Hypothalamus (tissue), 51 donors: ENCODE data around the gene ATG2A.

Source experiments
- DNase-seq, 51 donors: peaks; one replicate each; lab custom pipeline; 2025; lab: John Stamatoyannopoulos, UW

The ATG2A gene

DNA sequence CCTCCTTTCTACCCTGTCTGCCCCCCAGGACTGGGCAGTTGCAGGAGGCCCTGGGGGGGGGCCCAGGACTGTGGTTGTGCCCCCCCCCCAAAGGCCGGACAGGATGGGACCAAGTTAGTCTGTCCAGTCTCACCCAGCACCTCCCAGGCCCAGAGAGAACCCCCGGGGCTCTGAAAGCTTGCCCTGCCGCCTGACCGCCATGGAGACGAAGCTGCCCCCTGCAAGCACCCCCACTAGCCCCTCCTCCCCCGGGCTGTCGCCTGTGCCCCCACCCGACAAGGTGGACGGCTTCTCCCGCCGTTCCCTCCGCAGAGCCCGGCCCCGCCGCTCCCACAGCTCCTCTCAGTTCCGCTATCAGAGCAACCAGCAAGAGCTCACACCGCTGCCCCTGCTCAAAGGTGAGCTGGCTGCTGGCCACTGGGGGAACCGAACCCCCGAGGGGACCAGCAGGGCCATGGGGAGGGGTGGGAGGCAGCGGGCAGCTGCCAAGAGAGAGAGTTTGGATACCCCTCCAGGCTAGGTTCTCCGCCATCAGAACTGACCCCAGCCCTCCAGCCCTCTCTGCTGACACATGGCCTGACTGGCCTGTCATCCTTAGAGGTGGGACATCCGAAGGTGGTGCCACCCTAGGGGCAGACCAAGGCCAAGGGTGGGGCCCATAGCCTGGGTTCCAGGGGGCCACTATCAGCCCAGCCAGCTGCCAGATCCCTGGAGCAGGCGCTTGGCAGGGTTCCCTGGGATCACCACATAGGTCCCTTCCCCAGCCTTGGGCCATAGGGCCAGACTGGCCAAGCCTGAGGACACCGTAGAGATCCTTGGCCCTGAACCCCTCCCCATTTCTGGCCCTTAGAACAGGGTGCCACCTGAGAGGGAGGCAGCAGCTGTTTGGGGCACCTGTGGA, 8.8 kb upstream of the ATG2A start:
- no peak for DNase-seq

DNA sequence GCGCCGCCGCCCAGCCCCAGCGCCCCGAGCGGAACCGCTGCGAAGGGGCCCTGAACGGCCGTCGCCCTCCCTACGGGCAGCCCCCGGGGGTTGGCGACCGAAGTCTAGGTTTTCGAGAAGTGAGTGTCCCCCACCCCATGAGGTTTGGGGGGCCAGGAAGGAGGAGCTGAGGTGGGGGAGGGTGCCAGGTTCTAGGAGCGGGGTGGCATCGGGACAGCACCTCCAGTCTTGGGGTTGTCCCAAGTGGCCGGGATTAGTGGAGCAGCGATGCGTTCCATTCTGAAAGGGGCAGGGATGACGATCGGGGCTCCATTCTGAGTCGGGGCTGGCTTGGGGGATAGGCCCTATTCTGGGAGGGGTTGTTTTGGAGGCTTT, 7.9 kb upstream of the ATG2A start:
- peak in 4 of 51 donors; percentile 40 to 63 (median 52) for DNase-seq

DNA sequence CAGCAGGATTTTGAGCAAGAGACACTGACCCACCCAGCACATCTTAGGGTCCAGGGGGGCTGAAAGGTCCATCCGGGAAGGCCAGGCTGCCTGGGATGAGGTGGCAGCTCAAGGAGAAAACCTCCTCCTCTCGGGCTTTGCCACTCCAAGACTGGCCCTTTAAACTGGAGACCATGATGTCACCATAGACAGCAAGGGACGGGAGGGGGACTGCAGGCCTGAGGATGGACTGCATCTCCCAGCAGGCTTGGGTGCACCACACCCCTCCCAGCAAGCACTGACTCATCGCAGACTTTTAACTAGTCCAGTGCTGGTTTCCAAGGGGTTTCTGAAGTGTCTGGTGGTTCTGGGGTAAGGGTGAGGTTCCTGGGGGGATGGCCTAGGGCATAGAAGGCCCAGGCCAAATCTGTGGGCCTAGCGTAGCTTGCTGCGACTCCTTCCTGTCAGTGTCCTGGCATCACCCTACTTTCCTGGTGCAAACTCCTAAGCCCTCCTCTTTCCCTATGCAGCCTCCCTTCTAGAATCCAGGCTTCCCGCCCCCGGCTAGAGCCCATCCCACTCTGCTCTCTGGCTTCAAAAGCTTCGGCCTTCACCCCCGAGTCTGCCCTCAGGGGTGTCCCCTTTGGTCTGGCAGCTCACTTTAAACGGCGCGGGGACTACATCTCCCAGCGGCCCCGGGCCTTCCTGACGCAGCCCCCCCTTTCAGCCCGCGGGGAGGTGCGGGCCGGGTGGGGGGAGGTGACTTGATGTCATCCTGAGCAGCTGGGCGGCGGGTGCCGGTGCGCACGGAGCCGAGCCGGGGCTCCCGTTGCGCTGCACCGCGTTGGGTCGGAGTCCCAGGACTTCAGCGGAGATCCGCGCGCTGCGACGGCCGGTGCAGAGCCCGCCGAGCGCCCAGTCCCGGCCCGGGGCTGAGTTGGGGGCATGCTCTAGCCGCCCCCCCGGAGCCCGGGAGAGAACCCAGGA, 7.2 kb upstream of the ATG2A start, which contains the start of gene PPP2R5B:
PPP2R5B (plus strand) TSS at position 746 of the 966 bp plus-strand sequence. CDS start 1,046 bp downstream, outside the sequence.
- DNase-seq: peak; percentile 67 to 98 (median 91)

DNA sequence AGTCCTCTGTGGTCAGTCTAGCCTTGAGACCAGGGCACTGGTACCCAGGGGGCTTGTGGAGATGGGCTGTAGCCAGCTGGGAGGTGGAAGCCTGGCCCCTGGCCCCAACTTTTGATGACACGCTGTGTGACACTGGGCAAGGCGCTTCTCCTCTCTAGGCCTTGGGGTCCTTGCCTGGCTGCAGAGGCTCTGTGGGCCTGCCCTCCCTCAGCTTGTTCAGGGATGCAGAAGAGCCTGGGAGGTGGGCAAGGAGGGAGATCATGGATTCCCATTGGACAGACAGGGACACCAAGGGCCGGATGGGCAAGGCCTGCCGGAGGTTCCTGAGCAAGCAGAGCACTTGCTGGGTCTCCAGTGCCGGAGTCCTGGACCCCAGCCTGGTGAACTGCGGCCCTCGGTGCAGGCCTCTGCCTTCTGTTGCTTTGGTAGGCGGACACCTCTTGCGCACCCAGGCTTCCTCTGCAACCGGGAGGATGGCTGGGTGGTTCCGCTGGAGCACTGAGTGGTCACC, 6.2 kb upstream of the ATG2A start:
- no peak for DNase-seq

DNA sequence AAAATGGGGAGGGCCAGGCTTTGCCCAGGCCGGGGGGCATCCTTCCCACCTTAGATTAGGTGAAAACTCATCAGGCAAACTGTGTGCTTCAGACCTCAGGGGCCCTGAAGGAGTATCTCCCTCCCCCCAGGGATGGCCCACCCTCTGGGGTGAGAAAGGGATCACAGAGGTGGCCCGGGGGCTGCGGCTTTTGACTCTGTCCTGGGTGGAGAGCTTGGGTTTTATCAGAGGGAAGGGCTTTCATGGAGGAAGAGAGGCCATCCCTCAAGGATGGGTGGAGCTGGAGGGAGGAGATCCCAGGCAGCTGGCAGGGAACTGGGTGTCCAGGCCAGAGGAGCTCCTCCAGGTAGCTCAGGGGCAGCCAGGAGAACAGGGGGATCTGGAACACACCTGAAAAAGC, 4.4 kb upstream of the ATG2A start:
- DNase-seq: no peak

DNA sequence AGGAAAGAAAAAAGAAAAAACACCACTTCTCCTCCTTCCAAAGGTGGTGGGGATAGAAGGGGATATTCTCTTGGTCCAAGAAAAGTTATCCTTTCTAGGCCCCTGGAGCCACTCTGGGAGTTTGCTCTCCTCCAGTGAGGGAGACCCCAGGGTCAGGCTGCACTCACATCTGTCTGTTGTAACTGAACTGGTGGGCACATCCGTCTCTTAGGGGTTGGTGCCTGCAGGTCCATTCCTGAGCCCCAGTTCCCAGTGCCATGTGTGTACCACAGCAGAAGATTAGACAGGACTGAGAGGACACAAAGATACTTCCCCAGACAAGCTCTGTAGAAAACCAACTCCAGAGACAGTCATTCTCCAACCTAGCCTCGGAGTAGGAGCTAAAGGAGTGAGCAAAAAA, 3.1 kb upstream of the ATG2A start:
- no peak for DNase-seq

DNA sequence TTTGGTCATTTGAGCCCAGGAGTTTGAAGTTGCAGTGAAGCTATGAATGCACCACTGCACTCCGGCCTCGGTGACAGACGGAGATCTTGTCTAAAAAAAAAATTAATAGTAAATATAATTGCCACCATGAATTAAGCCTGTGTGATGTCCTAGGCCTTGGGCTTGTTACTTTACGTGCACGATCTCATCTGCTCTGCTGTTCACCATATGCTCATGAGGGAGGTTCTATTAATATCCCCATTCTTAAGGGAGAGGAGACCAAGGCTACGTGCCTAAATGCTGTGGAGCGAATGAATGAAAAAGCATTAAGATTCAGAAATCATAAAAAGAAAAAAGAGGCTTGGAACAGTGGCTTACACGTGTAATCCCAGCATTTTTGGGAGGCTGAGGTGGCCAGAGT, 2.6 kb upstream of the ATG2A start:
- DNase-seq: no peak

DNA sequence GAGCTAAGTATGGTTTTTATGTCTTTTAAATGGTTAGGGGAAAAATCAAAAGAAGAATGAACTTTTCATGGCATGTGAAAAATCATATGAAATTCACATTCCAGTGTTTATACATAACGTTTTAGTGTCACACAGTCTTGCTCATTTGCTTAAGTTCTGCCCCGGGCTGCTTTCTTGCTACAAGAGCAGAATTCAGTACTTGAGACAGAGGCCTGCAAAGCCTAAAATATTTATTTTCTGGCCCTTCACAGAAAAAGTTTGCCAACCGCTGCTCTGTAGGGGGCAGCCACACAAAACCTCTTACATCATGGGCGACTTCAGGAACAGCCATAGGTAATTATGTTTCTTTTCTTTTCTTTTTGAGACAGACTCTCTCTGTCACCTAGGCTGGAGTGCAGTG, 1.0 kb upstream of the ATG2A start:
- peak in 2 of 51 donors; percentile 26 to 39 for DNase-seq

DNA sequence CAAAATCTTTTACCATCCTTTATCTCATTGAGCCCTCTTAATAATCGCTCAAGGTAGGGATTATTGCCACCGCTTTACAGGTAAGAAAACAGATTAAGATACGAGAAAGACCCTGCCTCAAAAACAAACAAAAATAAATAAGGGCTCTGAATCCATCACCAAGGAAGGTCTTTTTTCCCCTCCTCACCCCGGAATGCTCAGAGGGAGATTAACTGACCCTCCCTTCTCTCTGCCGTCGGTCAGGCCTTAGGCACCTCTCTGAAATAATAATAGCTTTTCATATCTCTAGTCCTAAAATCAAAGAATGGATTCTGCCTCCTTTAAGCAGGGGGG, 620 bp upstream of the ATG2A start:
- DNase-seq: no peak

DNA sequence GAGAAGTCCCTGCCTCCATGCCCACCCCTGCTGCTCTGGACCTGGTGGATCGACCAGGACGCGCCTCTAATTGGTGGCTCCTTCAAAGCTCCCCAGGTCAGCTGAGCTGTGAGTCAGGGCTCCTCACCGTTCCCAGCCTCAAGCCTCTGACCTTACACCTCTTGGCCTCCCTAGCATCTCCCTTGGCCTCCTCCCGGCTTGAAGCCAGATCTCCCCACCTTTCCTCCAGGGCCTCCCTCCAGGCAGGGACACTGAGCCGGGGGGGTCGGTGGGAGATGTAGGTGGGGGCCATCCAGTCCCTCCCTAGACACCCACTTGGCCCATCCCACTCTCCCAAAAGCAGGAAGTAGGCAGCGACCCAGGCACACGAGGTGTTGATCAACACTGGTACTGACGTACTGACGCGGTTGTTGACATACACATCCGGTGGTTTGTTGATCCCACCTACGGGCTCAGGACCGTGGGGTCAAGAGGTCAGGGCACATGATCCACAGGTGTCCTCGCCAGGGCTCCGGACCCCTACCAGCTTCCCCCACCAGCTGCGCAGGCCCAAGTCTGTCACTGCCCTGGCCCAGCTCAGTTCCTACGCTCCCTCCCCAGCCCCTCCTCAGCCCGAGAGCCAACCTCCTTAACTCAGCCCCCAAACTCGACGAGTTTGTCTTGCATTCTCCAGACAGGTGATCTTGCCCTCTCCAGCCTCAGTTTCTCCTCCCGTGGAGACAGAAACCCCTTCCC, 802 bp downstream of the ATG2A start:
- DNase-seq: peak in 3 of 51 donors; percentile 12 to 17 (median 12)

DNA sequence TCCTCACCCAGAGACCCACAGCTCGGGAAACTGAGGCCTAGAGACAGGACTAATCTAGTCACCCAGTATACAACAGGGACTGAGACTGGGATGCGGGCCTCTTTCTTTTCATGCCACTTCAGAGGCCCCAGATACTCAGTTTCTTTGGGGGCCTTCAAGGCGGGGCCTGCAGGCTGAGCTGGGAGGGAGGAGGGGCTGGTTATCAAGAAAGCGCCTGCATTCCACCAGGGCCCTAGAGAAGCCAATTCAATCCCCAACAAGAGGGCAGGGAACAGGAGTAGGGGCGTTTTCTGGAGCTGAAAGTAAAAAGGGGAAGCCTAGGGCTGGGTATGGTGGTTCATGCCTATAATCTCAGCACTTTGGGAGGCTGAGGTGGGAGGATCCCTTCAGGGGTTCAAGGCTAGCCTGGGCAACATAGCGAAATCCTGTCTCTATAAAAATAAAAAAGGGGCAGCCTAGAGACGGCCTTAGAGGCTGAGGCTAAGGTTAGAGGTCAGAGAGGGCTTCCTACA, 1.6 kb downstream of the ATG2A start:
- DNase-seq: no peak

DNA sequence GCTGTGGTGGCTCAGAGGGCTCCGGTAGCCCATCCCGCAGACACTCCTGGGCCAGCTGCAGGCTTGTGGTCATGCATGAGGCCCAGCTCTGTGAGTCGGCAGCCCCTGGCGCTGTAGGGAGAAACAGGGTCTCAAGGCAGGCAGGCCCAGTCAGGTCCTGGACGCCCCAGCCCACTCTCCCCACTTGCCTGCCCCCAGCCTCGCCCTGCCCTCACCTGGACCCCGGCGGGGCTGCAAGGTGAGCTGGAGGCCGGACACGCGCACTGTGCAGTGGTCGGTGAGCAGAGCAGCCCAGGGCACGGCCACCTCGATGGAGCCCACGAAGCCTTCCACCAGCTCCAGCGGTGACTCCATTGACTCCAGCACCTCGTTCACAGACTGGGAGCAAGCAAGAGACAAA, 2.9 kb downstream of the ATG2A start:
- DNase-seq: no peak

DNA sequence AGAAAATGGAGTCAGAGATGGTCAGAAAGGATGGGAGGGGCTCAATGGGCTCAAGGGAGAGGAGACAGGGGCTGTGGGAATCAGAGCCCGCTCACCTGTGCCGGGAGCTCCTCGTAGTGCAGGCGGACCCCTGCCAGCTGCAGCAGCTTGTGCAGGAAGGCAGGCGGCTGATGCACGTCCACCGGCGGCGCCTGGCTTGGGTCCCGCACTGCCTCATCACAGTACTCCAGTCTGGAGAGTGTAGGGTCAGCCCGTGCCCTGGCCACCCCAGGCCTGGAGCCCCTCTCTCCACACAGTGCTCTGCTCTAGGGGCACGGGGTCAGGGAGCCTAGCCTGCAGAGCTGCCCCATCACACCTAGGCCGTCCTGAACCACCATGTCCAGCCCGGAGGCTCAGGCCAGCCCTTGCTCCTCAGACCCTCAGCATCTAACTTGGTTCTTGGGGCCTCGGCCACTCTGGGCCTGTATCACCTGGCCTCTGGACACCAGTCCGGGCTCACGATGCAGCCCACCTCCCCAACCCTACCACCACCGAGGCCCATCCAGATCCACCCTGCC, 3.8 kb downstream of the ATG2A start:
- DNase-seq: no peak

DNA sequence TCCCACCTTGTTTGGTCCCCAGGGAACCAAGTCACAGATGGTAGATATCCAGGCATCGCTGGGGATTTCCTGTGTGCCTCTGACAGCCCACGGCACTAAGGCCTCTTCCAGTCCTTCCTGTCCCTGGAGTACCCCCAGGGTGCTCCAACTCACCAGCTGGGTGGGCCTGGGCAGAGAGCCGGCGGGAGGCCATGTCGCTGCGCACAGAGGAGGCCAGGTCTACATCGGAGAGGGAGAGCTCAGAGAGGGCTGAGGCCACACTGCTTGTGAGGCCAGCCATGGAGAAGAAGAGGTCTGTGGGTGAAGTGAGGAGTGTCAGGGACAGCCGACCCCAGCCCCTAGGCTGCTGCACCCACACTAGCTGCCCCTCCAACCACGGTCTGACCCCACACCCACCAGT, 5.3 kb downstream of the ATG2A start:
- no peak for DNase-seq

DNA sequence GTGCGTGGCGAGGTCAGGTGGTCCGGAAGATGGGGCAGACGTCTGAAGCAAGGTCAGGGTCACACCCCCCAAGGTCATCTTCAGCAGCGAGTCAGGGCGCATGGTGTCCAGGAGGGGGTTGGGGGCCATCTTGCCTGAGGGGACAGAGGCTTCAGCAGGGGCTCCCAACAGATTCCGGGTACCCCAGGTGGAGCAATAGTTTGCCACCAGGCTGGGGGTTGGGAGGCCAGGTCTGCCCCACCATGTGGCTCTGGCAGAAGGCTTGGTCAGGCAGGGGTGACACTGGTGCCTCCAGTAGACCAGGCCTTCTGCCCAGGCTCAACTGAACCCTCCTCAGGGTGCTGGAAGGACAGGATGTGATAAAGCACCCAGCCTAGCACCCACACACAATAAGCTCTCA, 5.9 kb downstream of the ATG2A start:
- no peak for DNase-seq

DNA sequence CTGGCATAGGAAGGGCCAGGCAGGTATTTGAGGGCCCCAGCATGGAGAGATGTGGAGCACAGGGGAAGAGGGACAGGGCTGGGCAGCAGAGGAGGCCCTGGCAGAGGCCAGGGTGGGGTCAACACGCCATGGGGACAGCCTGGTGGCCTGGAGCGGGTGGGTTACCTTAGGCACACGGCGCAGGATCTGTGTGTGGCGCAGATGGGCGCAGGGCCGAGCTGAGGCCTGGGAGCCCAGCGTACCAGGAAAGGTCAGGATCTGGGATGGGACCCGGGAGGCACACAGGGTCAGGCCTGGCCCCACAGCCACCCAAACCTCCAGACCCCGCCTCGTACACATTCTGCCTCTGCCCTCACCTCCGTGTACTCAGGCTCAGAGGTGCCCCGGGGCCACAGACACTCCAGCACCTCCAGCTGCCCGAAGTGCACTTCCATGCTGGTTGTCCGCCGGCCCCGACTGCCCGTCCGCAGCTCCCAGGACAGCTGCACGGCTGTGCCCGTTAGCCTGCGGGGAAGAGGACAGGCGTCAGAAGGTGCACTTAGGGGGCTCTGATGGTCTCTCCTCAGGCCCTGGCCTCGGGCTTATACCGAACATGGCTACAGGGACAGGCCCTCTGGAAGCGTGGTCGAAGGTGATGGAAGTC, 6.4 kb downstream of the ATG2A start:
- DNase-seq: no peak

DNA sequence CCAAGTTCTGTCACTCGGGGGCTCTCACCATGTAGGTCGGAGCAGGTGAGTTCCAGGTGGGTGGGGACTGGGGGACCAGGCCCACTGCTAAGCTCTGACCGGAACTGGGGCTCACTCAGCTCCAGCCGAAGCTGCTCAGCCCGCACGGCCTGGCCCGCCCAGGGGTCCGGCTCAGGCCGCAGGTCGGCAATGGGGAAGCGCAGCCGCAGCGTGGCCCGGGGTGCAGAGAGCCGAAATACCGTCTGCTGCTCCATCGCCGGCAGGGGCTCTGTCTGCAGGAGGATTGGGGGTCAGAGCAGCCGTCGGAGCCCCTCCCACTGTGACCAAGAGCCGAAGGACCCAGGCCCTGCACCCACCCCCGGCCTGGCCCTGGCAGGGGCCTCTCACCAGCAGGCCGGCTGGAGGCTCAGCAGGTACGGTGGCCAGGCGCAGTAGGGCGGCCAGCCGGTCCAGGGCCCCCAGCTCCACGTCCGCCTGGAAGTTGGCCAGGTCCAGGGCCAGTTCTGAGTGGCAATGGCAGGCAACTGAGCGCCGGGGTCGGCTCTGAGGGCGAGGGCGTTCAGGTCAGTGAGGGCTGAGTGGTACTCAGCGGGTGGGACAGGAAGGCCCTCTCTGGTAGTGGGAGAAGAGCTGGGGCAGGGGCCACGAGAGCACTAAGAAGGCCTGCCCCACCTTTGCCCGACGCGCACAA, 7.2 kb downstream of the ATG2A start:
- no peak for DNase-seq

DNA sequence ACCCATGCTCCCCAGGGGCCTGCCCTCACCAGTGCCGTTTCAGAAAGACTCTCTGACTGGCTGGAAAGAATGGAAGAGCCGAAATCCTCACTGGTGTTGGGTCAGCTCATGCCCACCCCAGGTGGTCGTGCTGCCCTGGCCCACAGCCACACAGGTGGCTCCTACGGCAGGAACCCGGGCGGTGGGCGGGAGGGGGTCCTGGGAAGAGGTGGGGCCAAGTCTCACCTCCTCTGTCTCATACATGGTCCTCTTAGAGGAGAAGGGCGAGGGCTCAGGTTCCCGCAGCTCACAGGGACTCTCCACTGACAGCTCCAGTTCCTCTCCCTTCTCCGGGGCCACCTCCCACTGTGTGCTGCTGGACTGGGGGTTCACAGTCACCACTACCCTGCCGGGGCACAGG, 8.2 kb downstream of the ATG2A start:
- no peak for DNase-seq

DNA sequence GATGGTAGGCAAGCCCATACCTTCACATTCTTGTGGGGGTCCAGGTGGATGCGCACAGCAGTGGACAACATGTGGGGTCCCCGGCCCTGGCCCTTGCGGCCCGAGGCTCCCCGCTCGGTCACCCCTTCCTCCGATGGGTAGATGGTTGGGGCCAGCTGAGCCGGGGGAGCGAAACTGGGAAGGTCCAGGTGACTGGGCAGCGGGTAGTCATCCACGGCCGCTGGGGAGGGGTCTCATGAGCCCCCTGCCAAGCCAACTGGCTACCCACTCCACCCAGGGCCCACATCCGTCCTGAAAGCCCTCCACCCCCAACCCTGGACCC, 10.7 kb downstream of the ATG2A start:
- DNase-seq: no peak
